NCI-H1105 treated with DMSO at 0.1 percent for 48 hours (cell line): ENCODE measurements around the gene MNAT1.

ENCODE experiments used
- DNase-seq: peaks from one replicate; lab custom pipeline; 2025; lab: John Stamatoyannopoulos, UW

MNAT1 gene

DNA sequence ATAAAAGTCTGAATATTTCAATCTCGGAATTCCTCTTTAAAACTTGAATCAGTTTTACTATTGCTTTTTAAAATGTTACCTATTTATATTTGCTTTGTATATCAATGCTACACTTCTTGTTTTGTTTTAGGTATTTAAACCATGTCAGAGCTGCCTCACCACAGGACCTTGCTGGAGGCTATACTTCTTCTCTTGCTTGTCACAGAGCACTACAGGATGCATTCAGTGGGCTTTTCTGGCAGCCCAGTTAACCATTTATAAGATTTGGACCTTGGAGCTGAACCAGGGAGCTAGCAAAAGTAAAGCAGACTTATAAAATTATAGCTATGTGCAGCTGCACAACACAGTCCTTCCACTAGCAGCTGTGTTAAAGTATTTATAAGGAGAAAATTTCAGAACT, 233.5 kb downstream of the MNAT1 start:
- DNase-seq, result no peak

DNA sequence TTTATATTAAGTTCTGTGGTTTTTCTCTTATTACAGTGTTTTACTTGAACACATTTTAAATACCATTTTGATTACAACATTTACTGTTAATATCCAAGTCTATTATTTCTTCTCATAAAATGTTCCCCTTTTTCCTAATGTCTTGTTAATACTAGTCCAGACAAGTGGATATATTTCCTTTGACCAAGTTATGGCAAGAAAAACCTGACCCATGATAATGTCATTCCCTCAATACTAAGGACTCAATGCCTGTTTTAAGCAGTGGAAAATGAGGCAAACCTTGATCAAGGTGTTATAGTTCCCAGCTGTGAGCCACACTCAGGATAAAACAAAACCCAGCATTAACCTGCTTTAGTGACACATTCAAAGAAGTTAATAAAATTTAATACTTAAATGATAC, 234.1 kb downstream of the MNAT1 start:
- DNase-seq, result no peak

GRCh38 chr14:60970146-60970545, 235.6 kb downstream of the MNAT1 start:
- no peak for DNase-seq

GRCh38 chr14:60971271-60971670, 236.7 kb downstream of the MNAT1 start:
- DNase-seq, result no peak

DNA sequence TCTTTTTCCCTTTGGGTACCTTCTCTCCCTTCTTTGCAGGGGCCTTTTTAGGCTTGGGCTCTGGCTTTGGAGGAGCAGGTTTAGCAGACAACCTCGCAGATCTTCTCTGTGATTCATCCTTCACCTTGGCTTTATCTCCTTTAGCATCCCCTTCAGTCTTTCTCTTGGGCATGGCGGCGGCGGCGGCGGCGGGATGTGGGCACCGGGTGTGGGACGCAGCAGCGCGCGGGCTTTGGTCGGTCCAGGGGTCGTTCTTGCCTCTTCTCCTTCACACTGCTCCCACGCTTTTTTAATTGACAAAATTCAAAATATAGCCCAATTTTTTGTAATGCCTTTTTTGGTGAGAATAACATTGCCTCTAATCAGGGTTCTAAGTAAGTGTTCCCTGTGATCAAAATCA, 237.7 kb downstream of the MNAT1 start:
- no peak for DNase-seq

DNA sequence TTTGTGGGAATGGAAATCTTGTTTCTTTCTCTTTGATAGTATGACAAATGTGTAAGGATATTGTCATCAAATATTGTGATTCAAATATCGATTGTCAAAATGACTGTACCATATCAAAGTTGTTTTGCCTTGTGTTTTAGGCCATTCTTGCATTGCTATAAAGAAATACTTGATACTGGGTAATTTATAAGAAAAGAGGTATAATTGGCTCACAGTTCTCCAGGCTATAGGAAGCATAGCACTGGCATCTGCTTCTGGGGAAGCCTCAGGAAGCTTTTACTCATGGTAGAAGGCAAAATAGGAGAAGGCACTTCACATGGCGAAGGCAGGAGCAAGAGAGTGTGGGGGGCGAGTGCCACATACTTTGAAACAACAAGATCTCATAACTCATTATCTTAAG, 238.5 kb downstream of the MNAT1 start:
- DNase-seq, result no peak

- DNase-seq, result no peak
These were observed 239.6 kb downstream of the MNAT1 start for GRCh38 chr14:60974090-60974651.

- DNase-seq, result peak; percentile 7
These were observed 241.0 kb downstream of the MNAT1 start for GRCh38 chr14:60975551-60975950.

- DNase-seq, result peak; percentile 70
These were observed 243.3 kb downstream of the MNAT1 start for GRCh38 chr14:60977847-60978246.

DNA sequence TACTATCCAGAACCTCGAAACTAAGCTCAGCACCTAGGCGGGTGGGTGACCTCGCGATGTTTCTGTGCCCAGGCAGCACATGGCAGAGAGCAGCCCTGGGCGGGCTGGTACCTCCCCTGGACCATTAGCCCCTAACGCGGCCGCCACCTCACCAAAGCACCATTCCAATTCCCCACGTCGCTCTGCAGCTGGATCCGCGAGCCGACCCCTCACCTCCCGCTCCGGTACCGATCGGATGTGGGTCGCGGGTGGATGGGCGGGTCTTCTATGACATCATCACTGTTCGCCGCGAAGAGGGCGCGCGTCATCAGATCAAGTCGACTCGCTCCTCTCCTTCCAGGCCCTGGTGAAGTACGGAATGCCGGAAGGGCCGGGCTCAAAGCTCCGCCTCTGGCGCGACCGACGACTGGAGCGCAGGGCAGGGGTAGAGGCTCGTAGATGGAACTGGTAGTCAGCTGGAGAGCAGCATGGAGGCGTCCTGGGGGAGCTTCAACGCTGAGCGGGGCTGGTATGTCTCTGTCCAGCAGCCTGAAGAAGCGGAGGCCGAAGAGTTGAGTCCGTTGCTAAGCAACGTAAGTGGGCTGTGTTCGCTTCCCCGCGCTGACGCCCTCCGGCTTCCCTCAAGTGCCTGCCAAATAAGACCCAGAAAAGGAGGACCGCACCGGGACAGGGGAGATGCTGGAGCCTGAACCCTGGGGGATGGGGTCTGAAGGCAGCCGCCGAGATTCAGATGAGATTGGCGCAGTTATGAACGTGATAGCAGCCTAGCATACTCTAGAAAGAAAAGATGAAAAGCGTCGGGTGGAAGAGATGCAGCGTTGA, 246.5 kb downstream of the MNAT1 start, which contains the start of the genes SLC38A6 and TRMT5:
TSS of gene SLC38A6 (plus strand) at position 435 of the 822 bp plus-strand sequence. CDS start at position 468, 33 bp downstream.
TSS of gene TRMT5 (minus strand) at position 269 of the 822 bp plus-strand sequence. CDS start at position 163, 106 bp downstream.
- DNase-seq, result peak; percentile 93

DNA sequence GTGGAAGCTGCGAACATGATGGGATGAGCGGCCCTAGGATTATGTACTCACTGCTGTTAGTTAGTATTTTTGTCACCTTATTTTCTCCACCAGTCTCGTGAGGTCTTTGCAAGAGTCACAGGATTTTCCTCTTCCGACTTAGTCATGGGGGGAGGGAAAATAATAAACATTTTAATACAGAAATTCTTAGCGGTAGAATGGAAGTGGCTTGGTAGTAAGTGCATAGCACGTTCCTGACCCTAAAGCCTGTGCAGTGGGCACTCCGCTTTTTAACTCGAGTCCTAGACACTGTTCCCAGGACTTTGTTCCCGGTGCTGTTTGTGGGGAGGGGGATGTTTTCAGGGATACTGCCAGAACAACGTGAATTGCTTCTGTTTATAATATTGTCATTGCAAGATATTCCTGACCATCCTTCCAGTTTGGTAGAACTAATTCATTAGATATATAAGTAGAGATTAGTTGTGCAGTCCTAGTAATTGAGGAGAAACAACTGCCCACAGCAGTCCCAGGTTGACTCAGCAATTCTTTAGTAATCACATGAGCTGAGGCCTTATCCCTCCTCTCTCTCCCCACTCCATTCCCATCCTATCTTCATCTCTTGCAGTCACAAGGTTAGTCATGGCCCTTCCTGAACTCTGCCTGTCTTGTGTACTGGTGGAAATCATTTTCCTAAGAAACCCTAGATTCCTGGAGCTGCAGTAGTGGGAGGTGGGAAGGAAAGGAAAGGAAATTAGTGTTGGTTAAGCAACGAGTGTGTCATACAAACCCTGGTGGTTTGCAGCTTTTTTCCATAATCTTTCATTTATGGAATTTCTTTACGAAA, 247.3 kb downstream of the MNAT1 start:
- DNase-seq, result no peak

GRCh38 chr14:60984196-60984595, 249.6 kb downstream of the MNAT1 start:
- DNase-seq, result no peak

- DNase-seq, result no peak
These were observed 251.9 kb downstream of the MNAT1 start for GRCh38 chr14:60986500-60986899.

- no peak for DNase-seq
These were observed 255.0 kb downstream of the MNAT1 start for GRCh38 chr14:60989599-60989998.

DNA sequence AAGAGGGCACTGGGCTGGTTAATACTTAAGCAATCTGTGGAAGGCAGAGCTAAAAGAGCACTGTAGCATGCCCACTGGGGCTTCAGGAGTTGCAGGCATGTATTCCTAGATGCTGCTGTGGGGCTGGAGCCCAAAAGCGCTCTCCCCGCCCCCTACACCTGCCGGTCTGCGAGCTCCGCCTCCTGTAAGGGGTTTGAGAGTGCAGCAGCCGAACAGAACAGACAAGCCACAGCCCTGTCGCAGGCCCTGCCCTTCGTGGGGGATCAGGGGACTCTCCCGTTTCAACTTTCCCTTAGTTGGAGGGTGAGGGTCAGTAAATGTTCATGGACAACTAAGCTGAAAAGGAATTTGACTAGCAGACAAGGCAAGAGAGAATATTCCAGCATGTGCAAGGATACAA, 264.1 kb downstream of the MNAT1 start:
- DNase-seq, result no peak

DNA sequence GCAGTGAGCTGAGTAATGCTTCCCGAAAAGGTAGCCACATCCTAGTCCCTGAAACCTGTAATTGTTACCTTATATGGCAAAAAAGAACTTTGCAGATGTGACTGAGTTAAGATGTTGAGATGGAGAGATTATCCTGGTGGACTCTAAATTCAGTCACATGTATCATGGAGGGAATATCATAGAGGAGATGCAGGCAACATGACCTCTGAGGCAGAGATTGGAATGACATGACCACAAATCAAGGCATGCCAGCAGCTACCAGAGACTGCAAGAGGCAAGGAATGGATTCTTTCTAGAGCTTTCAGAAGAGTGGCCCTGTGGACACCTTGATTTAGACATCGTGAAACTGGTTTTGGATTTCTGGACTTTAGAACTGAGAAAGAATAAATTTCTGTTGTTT, 265.0 kb downstream of the MNAT1 start:
- no peak for DNase-seq

DNA sequence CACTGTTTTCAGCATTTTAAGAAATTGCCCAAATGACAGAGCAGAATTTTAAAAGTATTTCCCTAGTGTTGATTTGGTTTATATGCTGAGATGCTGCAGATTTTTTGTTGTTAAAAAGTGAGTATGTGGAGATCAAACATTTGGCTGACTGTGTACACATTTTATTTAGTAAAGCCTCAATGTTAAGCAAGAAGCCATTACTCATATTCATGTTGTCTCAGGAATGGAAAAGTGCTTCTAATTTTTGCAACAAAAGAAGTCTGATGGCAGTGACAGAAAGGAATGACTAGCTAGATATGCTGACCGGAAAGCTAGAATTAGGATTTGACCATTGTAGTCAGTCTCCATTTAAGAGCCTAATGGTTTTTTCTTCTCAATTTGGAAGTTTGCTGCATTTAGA, 269.0 kb downstream of the MNAT1 start:
- DNase-seq, result no peak

DNA sequence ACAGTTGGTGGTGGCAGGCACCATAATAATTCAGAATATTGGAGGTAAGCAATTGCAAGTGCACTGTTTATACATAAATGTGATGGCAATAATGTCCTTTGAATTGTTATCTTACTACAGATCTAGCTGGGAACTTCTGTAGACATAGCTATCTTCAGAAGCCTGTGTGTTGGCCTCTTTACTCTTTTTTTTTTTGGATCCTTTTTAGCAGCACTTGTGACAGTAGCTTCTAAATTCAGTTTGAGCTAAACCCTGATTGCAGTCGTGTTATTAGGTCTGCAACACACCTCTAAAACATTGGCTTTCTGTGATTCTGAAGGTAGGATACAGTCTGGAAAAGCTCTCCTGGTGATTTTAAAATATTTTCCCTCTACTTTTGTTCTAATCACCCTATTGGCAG, 285.0 kb downstream of the MNAT1 start:
- no peak for DNase-seq
